ENCODE results near the gene CDCP2.
"Not testable (repeated sequence)": the region's sequence is repeated elsewhere in the genome, so short reads cannot be mapped to it uniquely, and the experiment has no call there.

CDCP2 gene

GRCh38 chr1:54167422-54168139 is 14.8 kb upstream of the CDCP2 start:
- DNase-seq = no peak

GRCh38 chr1:54166357-54166756 is 13.6 kb upstream of the CDCP2 start:
- not testable (repeated sequence) for DNase-seq

- DNase-seq = no peak
Measured at GRCh38 chr1:54165146-54165545, 12.3 kb upstream of the CDCP2 start.

GRCh38 chr1:54163573-54163972 is 10.8 kb upstream of the CDCP2 start:
- no peak for DNase-seq

DNA sequence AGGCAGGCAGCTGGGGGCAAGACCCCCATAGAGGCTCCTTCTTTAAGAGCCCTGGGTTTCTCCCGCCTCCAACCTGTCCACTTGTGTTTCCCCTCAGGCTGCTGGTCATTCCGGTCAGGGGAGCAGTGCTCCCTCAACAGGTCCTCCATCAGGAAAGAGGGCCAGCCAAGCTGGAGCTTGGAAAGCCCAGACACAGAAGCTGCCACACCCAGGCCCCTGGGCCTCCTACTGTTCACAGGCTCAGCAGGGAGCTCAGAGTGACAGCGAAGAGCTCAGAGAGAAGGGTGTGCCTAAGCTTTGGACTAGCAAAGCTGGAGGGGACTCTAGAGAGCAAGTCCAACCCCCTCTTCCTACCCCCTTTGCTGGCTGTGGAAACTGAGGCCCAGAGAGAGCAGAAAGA is 10.3 kb upstream of the CDCP2 start:
- DNase-seq = no peak

- no peak for DNase-seq
Measured at GRCh38 chr1:54161495-54162168, 8.8 kb upstream of the CDCP2 start.

DNA sequence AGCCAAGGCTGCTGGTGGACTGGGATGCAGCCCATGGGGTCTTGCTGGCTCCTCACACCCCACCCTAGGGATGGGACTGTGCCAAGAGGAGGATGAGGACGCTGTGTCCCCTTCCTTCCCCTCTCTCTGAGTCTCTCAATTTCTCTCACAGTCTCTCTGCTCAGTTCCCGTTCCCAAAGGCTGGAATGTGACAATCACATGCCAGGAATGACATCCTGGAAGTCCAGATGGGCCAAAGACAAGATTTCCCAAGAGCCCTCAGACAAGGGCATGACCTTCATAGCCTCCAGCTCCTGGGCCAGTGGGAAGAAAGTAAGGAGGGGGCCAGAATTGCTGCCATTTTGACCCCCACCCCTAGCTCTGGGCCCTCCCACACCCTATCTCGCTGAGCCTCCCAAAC is 7.6 kb upstream of the CDCP2 start:
- DNase-seq = no peak

DNA sequence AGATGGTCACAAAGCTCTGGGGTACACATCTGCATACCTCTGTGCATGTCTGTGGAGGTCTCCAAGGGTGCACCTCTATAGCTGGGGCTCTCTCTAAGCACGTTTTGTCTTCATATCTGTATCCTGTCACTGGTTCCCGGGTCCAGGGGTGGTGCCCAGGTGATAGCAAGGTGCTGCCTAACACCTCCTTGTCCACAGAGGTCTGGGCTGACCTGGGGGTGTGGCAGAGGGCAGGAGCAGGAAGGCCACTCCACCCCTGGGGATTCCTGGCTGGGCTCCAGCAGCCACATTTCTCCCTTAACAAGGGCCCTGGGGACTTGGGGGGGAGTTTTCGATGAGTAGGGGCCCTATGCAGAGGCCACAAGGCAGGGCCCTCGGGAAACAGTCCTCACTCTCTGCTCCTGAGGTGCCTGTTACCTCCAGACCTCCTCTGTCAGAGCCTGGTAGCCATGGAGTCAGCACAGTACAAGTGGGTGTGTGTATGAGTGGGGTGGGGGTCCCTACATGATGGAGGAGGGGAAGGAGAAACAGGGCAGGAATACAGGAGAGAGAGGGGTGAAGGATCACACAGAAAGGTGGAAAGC is 7.0 kb upstream of the CDCP2 start:
- no peak for DNase-seq

DNA sequence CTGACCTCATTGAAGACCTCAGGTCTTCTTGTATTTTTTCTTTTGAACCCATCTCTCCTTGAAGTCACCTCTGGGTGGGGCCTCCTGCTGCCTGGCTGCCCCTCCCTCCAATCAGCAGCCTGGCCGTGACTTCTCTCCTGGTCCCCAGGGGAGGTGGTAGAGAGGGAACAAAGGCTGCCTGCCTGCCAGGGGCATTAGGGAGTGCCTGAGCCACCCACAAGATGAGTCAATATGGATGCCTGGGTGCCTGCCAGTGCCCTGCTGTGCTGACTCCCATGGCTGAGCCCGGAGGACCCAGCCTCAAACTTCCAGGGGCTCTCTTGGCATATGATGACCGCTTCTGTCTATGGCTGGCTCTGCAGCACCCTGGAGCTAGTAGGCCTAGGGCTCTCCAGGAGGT is 5.3 kb upstream of the CDCP2 start:
- no peak for DNase-seq

DNA sequence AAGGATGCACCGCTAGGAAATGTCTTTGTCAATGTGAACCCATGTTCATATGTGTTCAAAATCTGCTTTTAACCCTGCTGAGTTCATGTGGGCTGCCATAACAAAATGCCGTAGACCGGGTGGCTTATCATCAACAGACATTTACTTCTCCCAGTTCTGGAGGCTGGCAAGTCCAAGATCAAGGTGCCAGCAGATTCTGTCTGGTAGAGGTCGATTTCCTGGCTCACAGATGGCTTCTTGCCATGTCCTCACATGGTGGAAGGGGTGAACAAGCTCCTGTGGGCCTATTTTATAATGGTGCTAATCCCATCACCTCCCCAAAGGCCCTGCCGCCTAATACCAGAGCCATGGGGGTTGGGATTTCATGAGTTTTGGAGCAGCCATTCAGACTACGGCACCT is 4.6 kb upstream of the CDCP2 start:
- DNase-seq = no peak

DNA sequence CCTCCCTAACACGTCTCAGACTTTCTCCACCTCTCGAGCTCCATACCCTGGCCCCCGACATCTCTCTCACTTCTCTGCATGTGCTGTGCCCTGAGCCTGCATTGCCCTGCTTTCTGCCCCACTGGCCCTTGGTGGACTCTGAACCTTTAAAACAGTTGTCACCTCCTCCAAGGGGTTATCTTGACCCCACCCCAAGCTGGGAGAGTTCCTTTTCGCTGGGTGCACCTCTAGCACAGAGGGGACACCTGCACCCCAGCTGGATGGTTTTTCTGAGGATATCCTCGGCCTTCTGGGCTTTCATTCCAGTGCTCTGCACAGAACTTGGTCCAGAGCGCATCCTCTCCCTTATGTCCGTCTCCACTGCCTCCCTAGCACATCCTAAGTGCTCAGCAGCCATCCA is 4.2 kb upstream of the CDCP2 start:
- DNase-seq = no peak

- DNase-seq = no peak
Measured at GRCh38 chr1:54156201-54156600, 3.4 kb upstream of the CDCP2 start.

DNA sequence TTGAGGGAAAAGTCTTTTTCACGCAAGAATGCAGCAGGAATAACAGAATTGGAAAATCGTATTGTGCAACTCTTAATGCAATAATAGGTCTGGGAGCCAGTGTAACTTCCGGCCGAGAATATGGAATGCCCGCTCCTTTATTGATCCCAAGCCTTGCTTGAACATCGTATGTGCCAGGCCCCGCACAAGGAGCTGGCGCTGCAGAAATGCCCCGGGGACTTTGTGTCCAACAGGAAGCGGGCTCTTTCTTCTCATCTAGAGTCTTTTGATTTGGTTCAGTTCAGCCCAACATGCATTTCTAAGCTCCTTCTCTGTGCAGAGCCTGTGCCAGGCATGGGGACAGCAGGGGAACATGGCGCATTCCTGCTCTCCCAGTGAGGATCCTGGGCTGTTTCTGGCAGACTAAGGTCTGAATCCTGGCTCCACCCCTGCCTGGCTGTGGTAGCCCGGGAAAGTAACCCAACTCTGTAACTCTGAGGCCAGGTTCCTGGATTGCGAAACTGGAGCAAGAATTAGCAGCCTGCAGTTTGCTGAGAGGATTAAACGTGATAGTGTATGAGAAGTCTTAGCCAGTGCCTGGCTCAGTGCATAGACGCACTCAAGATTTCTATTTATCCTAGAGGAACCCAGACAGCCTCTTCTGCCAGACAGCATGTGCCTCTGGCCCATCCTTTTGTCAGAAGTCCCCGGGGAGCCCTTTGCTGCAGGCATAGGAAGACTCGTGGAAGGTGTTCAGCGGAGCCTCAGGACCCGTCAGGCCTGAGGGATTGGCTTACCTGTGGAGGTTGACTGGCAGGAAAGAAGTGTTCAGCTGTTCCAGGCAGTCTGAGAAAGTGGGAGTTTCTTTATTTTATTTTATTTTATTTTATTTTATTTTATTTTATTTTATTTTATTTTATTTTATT is 987 bp upstream of the CDCP2 start:
- DNase-seq = peak; percentile 53 to 65

DNA sequence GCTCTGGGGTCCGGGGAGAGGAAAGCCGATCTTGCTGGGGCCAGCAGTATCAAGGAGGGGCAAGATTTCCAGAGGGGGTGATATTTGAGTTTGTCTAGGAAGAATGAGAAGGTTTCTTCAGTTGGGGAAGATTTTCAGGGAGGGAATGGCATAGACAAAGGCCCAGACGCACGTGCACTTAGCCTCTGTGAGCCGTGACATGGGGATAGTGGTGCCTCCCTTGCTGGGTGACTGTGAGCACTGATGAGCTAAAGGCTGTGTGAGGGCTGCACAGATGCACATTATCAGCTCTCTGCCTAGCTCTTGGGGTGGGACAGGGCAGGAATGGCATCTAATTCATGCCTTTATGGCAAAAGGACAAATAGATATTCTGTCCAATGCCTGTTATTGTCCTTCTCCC is 1.8 kb downstream of the CDCP2 start:
- no peak for DNase-seq

GRCh38 chr1:54149734-54150133 is 3.1 kb downstream of the CDCP2 start:
- no peak for DNase-seq

- DNase-seq = no peak
Measured at GRCh38 chr1:54144366-54144765, 8.4 kb downstream of the CDCP2 start.

GRCh38 chr1:54142146-54142900 is 10.5 kb downstream of the CDCP2 start:
- no peak for DNase-seq

GRCh38 chr1:54139711-54140110 is 13.1 kb downstream of the CDCP2 start:
- DNase-seq = no peak

DNA sequence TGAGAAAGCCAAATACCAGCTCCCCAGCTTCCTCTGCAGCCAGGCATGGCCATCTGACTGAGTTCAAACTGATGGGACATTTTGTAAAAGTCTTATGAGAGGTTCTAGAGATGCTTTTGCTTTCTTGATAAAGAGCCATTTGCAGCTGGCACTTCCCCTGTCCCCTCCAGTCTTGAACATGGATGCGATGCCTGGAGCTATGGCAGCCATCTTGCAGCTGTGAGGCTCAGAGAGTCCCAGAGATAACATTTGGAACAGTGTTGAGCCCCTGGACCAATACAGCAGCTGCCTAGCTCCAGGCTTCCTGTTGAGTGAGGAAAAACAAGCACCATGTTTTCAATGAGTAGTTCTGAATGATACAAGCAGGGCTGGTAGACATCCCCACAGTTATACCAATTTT is 13.8 kb downstream of the CDCP2 start:
- DNase-seq = no peak

DNA sequence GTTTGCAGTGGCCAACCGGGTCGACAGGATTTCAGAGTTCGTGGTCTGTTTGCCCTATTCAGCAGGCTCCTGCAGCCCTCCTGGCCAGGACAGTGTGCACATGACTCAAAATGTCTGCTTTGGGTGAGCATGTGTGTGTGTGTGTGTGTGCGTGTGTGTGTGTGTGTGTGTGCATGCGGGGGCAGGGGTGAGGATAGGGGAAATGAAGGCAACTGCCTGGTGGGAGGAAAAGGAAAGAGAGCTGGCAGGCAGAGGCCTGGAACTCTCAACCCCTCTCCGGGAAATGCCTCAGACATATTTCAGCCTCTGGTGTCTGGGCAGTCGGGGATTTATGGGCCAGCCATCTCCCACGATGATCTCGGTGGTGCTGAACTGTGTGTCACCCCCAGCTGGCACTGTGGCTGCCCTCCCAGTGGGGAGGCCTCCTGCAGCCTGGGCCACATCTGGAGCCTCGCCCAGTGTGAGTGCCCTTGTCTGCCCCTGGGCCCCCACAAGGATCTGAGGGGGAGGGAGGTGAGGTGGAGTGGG is 15.2 kb downstream of the CDCP2 start:
- DNase-seq = no peak

GRCh38 chr1:54136963-54137533 is 15.8 kb downstream of the CDCP2 start:
- DNase-seq = no peak
